HCT116 (cell line): Measurements from ENCODE around the gene LMBRD1. TPM values are rescaled to one million over a fixed set of nuclear protein-coding genes. Genes with fewer than 3 reads are reported as not detected.

Experiments
- ATAC-seq: fragments of 200-7000 bp; cut with Tn5 transposase; 2 replicates; pipeline ENCODE4 v1.9.1; 2020; ENCODE audit warnings: mild to moderate bottlenecking, moderate library complexity
- BruUV-seq: library from RNA; stranded (reverse); fragments of 400-500 nt; replicated peaks from 2 replicates; lab custom pipeline; 2021; lab: Mats Ljungman, UMichigan
- CTCF ChIA-PET: fragments of 300-600 bp; sonication (Branson Sonifier 250); formaldehyde crosslinking; loops from one replicate; lab custom pipeline; 2021; ENCODE audit warnings: antibody characterized with exemption; lab: Charles Lee
- POLR2A ChIA-PET: fragments of 300-600, 350-600 bp; sonication (Branson Sonifier 250); formaldehyde crosslinking; loops from one replicate; lab custom pipeline; 2021; ENCODE audit warnings: antibody characterized with exemption; lab: Charles Lee
- RAD21 ChIA-PET, 2 experiments: fragments of 300-600 bp; sonication (Branson Sonifier 250); formaldehyde crosslinking; loops; one replicate each; lab custom pipeline; 2023; ENCODE audit warnings: low total read pairs in 2 of 2; ENCODE audit not compliant: uncharacterized antibody in 2 of 2, unreplicated experiment in 2 of 2, low non-redundant PET in 1 of 2; lab: Charles Lee
- DNase-seq: peaks from one replicate; pipeline ENCODE4 v3.0.0-alpha.2; 2010; ENCODE audit warnings: low read depth, low spot score
- H2AFZ ChIP-seq: fragments of 200-600 bp; shearing (Covaris generic), sonication (generic); 2 replicates; pipeline ENCODE4 v1.6.1; 2017; ENCODE audit warnings: low read depth, mixed run types, mixed read lengths, antibody characterized with exemption, low read length; ENCODE audit not compliant: poor library complexity, severe bottlenecking
- H3K27ac ChIP-seq: 2 replicates; pipeline ENCODE4 v1.5.1; 2012; ENCODE audit warnings: low read depth, low read length
- H3K27me3 ChIP-seq: fragments of 200-600 bp; sonication (generic); 2 replicates; pipeline ENCODE4 v1.6.1; 2016; ENCODE audit warnings: mixed run types, low read length, mixed read lengths; ENCODE audit not compliant: insufficient read depth
- H3K36me3 ChIP-seq, 2 experiments: fragments of 200-500 bp in 1 of 2; fragments of 200-600 bp in 1 of 2; sonication (Bioruptor generic) in 1 of 2; sonication (generic) in 1 of 2; 2 replicates each; pipeline versions ENCODE4 v1.5.1 to v1.6.1; 2014 to 2016; ENCODE audit warnings: low read length in 2 of 2, inconsistent platforms in 1 of 2, mixed read lengths in 1 of 2, mixed run types in 1 of 2; ENCODE audit not compliant: insufficient read depth in 2 of 2, control insufficient read depth in 1 of 2
- H3K4me1 ChIP-seq, 2 experiments: fragments of 200-600 bp in 1 of 2; sonication (generic) in 1 of 2; 2 replicates each; pipeline versions ENCODE4 v1.5.1 to v1.6.1; 2012 to 2017; ENCODE audit warnings: low read length in 2 of 2, inconsistent platforms in 1 of 2, mild to moderate bottlenecking in 1 of 2, mixed read lengths in 1 of 2, mixed run types in 1 of 2, moderate library complexity in 1 of 2; ENCODE audit not compliant: insufficient read depth in 2 of 2, control insufficient read depth in 1 of 2
- H3K4me2 ChIP-seq: fragments of 200-600 bp; sonication (generic); 2 replicates; pipeline ENCODE4 v1.6.1; 2017; ENCODE audit warnings: mixed run types, low read length, mixed read lengths
- H3K4me3 ChIP-seq, 2 experiments: fragments of 200-600 bp in 1 of 2; sonication (generic) in 1 of 2; replicated peaks in 1 of 2; 2 replicates each; pipeline ENCODE4 v1.5.1; 2011 to 2016; ENCODE audit warnings: low read length in 2 of 2, control low read depth in 1 of 2, low read depth in 1 of 2, mild to moderate bottlenecking in 1 of 2, mixed read lengths in 1 of 2, mixed run types in 1 of 2
- H3K79me2 ChIP-seq: fragments of 200-600 bp; sonication (generic); 2 replicates; pipeline ENCODE4 v1.6.1; 2017; ENCODE audit warnings: mild to moderate bottlenecking, mixed run types, low read length, moderate library complexity, mixed read lengths; ENCODE audit not compliant: insufficient read depth
- H3K9ac ChIP-seq: fragments of 200-600 bp; sonication (generic); 2 replicates; pipeline ENCODE4 v1.6.1; 2016; ENCODE audit warnings: low read length, mixed read lengths
- H3K9me2 ChIP-seq: fragments of 200-600 bp; sonication (generic), shearing (Covaris generic); 2 replicates; pipeline ENCODE4 v1.6.1; 2017; ENCODE audit warnings: mixed run types, mild to moderate bottlenecking, moderate library complexity; ENCODE audit not compliant: insufficient read depth
- H3K9me3 ChIP-seq, 2 experiments: fragments of 200-500 bp in 1 of 2; fragments of 200-600 bp in 1 of 2; sonication (Bioruptor generic) in 1 of 2; sonication (generic) in 1 of 2; 2 replicates each; pipeline ENCODE4 v1.6.1; 2014 to 2017; ENCODE audit warnings: low read length in 2 of 2, mixed read lengths in 2 of 2, inconsistent platforms in 1 of 2, low read depth in 1 of 2, mild to moderate bottlenecking in 1 of 2, mixed run types in 1 of 2, moderate library complexity in 1 of 2; ENCODE audit not compliant: control insufficient read depth in 1 of 2, insufficient read depth in 1 of 2
- H4K20me1 ChIP-seq: fragments of 200-600 bp; sonication (generic), shearing (Covaris generic); 2 replicates; pipeline ENCODE4 v1.6.1; 2017; ENCODE audit warnings: mixed run types, mild to moderate bottlenecking, moderate library complexity; ENCODE audit not compliant: insufficient read depth
- CEBPB ChIP-seq: IDR thresholded peaks from 2 replicates; pipeline ENCODE4 v1.6.1; 2012; ENCODE audit warnings: low read depth
- EGR1 ChIP-seq: IDR thresholded peaks from 2 replicates; pipeline ENCODE4 v1.6.1; 2012; ENCODE audit warnings: low read depth
- EZH2 ChIP-seq: fragments of 200-600 bp; sonication (generic); IDR thresholded peaks from 2 replicates; pipeline ENCODE4 v1.6.1; 2017; ENCODE audit warnings: antibody characterized with exemption, mixed run types
- FOSL1 ChIP-seq: IDR thresholded peaks from 2 replicates; pipeline ENCODE4 v1.6.1; 2012; ENCODE audit warnings: low read depth
- JUND ChIP-seq: IDR thresholded peaks from 2 replicates; pipeline ENCODE4 v1.6.1; 2012
- MAX ChIP-seq: IDR thresholded peaks from 2 replicates; pipeline ENCODE4 v1.6.1; 2012
- REST ChIP-seq: IDR thresholded peaks from 2 replicates; pipeline ENCODE4 v1.6.1; 2012; ENCODE audit warnings: low read depth
- SRF ChIP-seq: IDR thresholded peaks from 2 replicates; pipeline ENCODE4 v1.6.1; 2012; ENCODE audit warnings: low read depth
- ZNF274 ChIP-seq: fragments of 200-500 bp; sonication (Bioruptor generic); IDR thresholded peaks from 2 replicates; pipeline ENCODE4 v1.6.1; 2014; ENCODE audit warnings: mild to moderate bottlenecking, low read depth, low read length, inconsistent platforms
- intact Hi-C: fragments of 100-400 bp; cut with micrococcal nuclease; formaldehyde crosslinking; loops from 2 replicates; pipeline ENCODE4 v1.10.0; 2022
- total RNA-seq: library from RNA; stranded (reverse); gene quantifications from one replicate; pipeline ENCODE4 v1.2.1, GENCODE V29; 2021; ENCODE audit not compliant: unreplicated experiment

Gene LMBRD1
- total RNA-seq, 1 experiment from 2014 or later: 11.9 TPM

GRCh38 chr6:69631552-69632346 is 165.1 kb downstream of the LMBRD1 start (continued):
- TF ChIP-seq ZNF274 (no peak), REST (no peak), EZH2 (no peak), EGR1 (no peak)

GRCh38 chr6:69630767-69631166 is 166.0 kb downstream of the LMBRD1 start:
- POLR2A ChIA-PET: no interaction called here
- BruUV-seq: no TSS peak

More at GRCh38 chr6:69630767-69631166, 166.0 kb downstream of the LMBRD1 start:
- Histone ChIP-seq H3K4me1 (no peaks in the 10 kb centered on the region), H3K27me3 (peaks cover 2% of the 10 kb centered on the region; the same call in 1 of the 2 replicates), H3K4me2 (no peak overlapping the region), H2AFZ (no peak overlapping the region), H3K27ac (no peak overlapping the region), H4K20me1 (no peaks in the 10 kb centered on the region)
- no peak for ATAC-seq
- TF ChIP-seq SRF (no peak), FOSL1 (no peak), MAX (no peak), REST (no peak), CEBPB (no peak), JUND (no peak)
- TF ChIP-seq, all 23 proteins: peak for 0
- H3K9me2 ChIP-seq: no peaks in the 10 kb centered on the region
- ChIA-PET RAD21 (no interaction called here), CTCF (no interaction called here)
- no peaks in the 10 kb centered on the region for H3K36me3 ChIP-seq
- H3K79me2 ChIP-seq: no peaks in the 10 kb centered on the region
- no peak overlapping the region for H3K9ac ChIP-seq
- no peak overlapping the region for H3K4me3 ChIP-seq
- intact Hi-C loops: no loop called here
- DNase-seq: no peak
- H3K9me3 ChIP-seq: no peaks in the 10 kb centered on the region
